K562 (cell line): ENCODE data around the gene HOXB6. TPM values are rescaled to one million over a fixed set of nuclear protein-coding genes. Genes with fewer than 3 reads are reported as not detected.

Source experiments
- ARHGAP35 ChIP-seq: fragments of 450-650 bp; IDR thresholded peaks from 2 replicates; pipeline ENCODE4 v1.6.1; 2018; ENCODE audit not compliant: partially characterized antibody
- CREBBP ChIP-seq: IDR thresholded peaks from one replicate; pipeline ENCODE4 v1.6.1; 2012; ENCODE audit warnings: low read depth, mild to moderate bottlenecking, control low read depth, inconsistent platforms, low read length
- CXXC5 ChIP-seq: fragments of 250-450 bp; sonication (Bioruptor Pico); IDR thresholded peaks from 2 replicates; pipeline ENCODE4 v1.8.0; 2022; ENCODE audit warnings: inconsistent platforms, mild to moderate bottlenecking, moderate library complexity
- FOXJ2 ChIP-seq: fragments of 200-800 bp; sonication (Bioruptor generic); IDR thresholded peaks from 2 replicates; pipeline ENCODE4 v1.6.1; 2016; ENCODE audit warnings: missing genetic modification characterization, missing compliant biosample characterization
- GABPB1 ChIP-seq: sonication (generic); formaldehyde crosslinking; IDR thresholded peaks from 2 replicates; pipeline ENCODE4 v1.8.0; 2022; ENCODE audit warnings: mild to moderate bottlenecking, missing genetic modification reagents
- GATAD2A ChIP-seq: fragments of 450-650 bp; IDR thresholded peaks from 2 replicates; pipeline ENCODE4 v1.6.1; 2017
- HBP1 ChIP-seq: fragments of 450-650 bp; formaldehyde crosslinking; IDR thresholded peaks from 2 replicates; pipeline ENCODE4 v1.4.0; 2022; ENCODE audit warnings: missing genetic modification characterization
- HMG20A ChIP-seq: fragments of 450-650 bp; formaldehyde crosslinking; conservative IDR thresholded peaks from 2 replicates; pipeline ENCODE4 v1.4.0; 2020; ENCODE audit warnings: mild to moderate bottlenecking, mixed read lengths
- PHF20 ChIP-seq: fragments of 450-650 bp; IDR thresholded peaks from 2 replicates; pipeline ENCODE4 v1.6.1; 2018; ENCODE audit not compliant: partially characterized antibody
- RBBP5 ChIP-seq: fragments of 200-600 bp; sonication (generic); IDR thresholded peaks from 2 replicates; pipeline ENCODE4 v1.6.1; 2012; ENCODE audit warnings: borderline replicate concordance, mild to moderate bottlenecking, low read length, control low read depth, inconsistent platforms; ENCODE audit not compliant: insufficient read depth, poor library complexity, severe bottlenecking
- RHOXF2B ChIP-seq: fragments of 250-450 bp; sonication (Bioruptor Pico); conservative IDR thresholded peaks from 2 replicates; pipeline ENCODE4 v1.5.1; 2021
- RUNX1 ChIP-seq: sonication (generic); IDR thresholded peaks from 2 replicates; pipeline ENCODE4 v1.6.1; 2016; ENCODE audit warnings: antibody characterized with exemption, low read depth
- SOX6 ChIP-seq: fragments of 450-650 bp; IDR thresholded peaks from 2 replicates; pipeline ENCODE4 v1.6.1; 2014; ENCODE audit warnings: mild to moderate bottlenecking
- SP2 ChIP-seq: IDR thresholded peaks from 2 replicates; pipeline ENCODE4 v1.6.1; 2011; ENCODE audit warnings: mild to moderate bottlenecking, low read depth, low read length, moderate library complexity; ENCODE audit not compliant: poor library complexity, severe bottlenecking; ENCODE audit errors: extremely low read depth
- SRSF9 ChIP-seq: fragments of 200-400 bp; formaldehyde crosslinking; IDR thresholded peaks from 2 replicates; pipeline ENCODE4 v1.6.1; 2017; ENCODE audit warnings: low read depth, low read length, borderline replicate concordance
- TEAD2 ChIP-seq: fragments of 450-650 bp; IDR thresholded peaks from 2 replicates; pipeline ENCODE4 v1.6.1; 2016; ENCODE audit warnings: missing genetic modification characterization, control low read depth, missing compliant biosample characterization
- ZBTB1 ChIP-seq: sonication (generic); formaldehyde crosslinking; IDR thresholded peaks from 2 replicates; pipeline ENCODE4 v1.8.1; 2023; ENCODE audit warnings: missing genetic modification reagents, low read depth, mild to moderate bottlenecking, borderline replicate concordance
- ZFX ChIP-seq: sonication (generic); formaldehyde crosslinking; IDR thresholded peaks from 2 replicates; pipeline ENCODE4 v1.8.0; 2022; ENCODE audit warnings: mild to moderate bottlenecking, missing genetic modification reagents, moderate library complexity
- ZKSCAN3 ChIP-seq: fragments of 250-450 bp; sonication (Bioruptor Pico); IDR thresholded peaks from 2 replicates; pipeline ENCODE4 v1.4.0; 2020
- ZNF347 ChIP-seq: fragments of 450-650 bp; formaldehyde crosslinking; IDR thresholded peaks from 2 replicates; pipeline ENCODE4 v1.4.0; 2020; ENCODE audit warnings: low read depth, mild to moderate bottlenecking, moderate library complexity
- ZNF644 ChIP-seq: fragments of 200-800 bp; sonication (Bioruptor generic); IDR thresholded peaks from 2 replicates; pipeline ENCODE4 v1.6.1; 2016; ENCODE audit warnings: low read depth, missing genetic modification characterization, missing compliant biosample characterization
- polyA plus RNA-seq, 8 experiments: library from polyadenylated mRNA; depleted of rRNA in 4 of 8; stranded (reverse) in 5 of 8; unstranded in 3 of 8; fragments of >200 nt; fragmentation: Nextera tagmentation in 2 of 8; fragmentation: Illumina TruSeq in 1 of 8; extraction: Ambion mirVana in 2 of 8; extraction: Trizol in 1 of 8; gene quantifications; 2 replicates each; pipeline versions ENCODE4 v1.2.1 to v1.2.3, GENCODE V29; 2011 to 2014; ENCODE audit warnings: inconsistent platforms in 1 of 8, missing spikeins in 1 of 8
- total RNA-seq, 7 experiments: library from RNA; depleted of rRNA in 6 of 7; stranded (reverse); fragments of >200 nt in 6 of 7; fragmentation: Illumina TruSeq in 2 of 7; extraction: Trizol in 2 of 7; gene quantifications; 2 replicates each; pipeline versions ENCODE4 v1.2.1 to v1.2.3, GENCODE V29; 2011 to 2021; ENCODE audit warnings: low replicate concordance in 1 of 7
- TF ChIP-seq, protein P1 (sequence below): fragments of 200-800 bp; sonication (Bioruptor generic); IDR thresholded peaks from 2 replicates; pipeline ENCODE4 v1.6.1; 2017; ENCODE audit warnings: missing genetic modification characterization, missing compliant biosample characterization
- TF ChIP-seq, protein P2 (sequence below): fragments of 250-450 bp; sonication (Bioruptor Pico); IDR thresholded peaks from 2 replicates; pipeline ENCODE4 v1.4.0; 2020

The HOXB6 gene
- total and polyA plus RNA-seq, 9 of the 15 experiments (the other 6 are each of a cell fraction or from before 2014, with no cell fraction given) = 1.2 to 14.8 (median 4.9) TPM

- TF ChIP-seq, protein P1, sequence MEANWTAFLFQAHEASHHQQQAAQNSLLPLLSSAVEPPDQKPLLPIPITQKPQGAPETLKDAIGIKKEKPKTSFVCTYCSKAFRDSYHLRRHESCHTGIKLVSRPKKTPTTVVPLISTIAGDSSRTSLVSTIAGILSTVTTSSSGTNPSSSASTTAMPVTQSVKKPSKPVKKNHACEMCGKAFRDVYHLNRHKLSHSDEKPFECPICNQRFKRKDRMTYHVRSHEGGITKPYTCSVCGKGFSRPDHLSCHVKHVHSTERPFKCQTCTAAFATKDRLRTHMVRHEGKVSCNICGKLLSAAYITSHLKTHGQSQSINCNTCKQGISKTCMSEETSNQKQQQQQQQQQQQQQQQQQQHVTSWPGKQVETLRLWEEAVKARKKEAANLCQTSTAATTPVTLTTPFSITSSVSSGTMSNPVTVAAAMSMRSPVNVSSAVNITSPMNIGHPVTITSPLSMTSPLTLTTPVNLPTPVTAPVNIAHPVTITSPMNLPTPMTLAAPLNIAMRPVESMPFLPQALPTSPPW (CRISPR knock-in tag) = 0 out of 2 replicates have a peak, but pooled peaks have one; percentile 16
- TF ChIP-seq ZFX (CRISPR knock-in tag) (peak; percentile 47; the same call in 1 of the 2 replicates), PHF20 (no peak), ZNF644 (0 out of 2 replicates have a peak, but pooled peaks have one; percentile 35), ZBTB1 (no peak), RBBP5 (peak; percentile 57), GATAD2A (no peak), HMG20A (CRISPR knock-in tag) (no peak), ARHGAP35 (no peak), RHOXF2B (CRISPR knock-in tag) (no peak), ZKSCAN3 (CRISPR knock-in tag) (no peak), ZNF347 (CRISPR knock-in tag) (no peak), SP2 (no peak), RUNX1 (no peak), FOXJ2 (tag) (no peak), TEAD2 (tag) (no peak), SOX6 (no peak), CREBBP (no peak), CXXC5 (CRISPR knock-in tag) (no peak), HBP1 (no peak), GABPB1 (CRISPR knock-in tag) (0 out of 2 replicates have a peak, but pooled peaks have one; percentile 16), SRSF9 (no peak)
- TF ChIP-seq, protein P2, sequence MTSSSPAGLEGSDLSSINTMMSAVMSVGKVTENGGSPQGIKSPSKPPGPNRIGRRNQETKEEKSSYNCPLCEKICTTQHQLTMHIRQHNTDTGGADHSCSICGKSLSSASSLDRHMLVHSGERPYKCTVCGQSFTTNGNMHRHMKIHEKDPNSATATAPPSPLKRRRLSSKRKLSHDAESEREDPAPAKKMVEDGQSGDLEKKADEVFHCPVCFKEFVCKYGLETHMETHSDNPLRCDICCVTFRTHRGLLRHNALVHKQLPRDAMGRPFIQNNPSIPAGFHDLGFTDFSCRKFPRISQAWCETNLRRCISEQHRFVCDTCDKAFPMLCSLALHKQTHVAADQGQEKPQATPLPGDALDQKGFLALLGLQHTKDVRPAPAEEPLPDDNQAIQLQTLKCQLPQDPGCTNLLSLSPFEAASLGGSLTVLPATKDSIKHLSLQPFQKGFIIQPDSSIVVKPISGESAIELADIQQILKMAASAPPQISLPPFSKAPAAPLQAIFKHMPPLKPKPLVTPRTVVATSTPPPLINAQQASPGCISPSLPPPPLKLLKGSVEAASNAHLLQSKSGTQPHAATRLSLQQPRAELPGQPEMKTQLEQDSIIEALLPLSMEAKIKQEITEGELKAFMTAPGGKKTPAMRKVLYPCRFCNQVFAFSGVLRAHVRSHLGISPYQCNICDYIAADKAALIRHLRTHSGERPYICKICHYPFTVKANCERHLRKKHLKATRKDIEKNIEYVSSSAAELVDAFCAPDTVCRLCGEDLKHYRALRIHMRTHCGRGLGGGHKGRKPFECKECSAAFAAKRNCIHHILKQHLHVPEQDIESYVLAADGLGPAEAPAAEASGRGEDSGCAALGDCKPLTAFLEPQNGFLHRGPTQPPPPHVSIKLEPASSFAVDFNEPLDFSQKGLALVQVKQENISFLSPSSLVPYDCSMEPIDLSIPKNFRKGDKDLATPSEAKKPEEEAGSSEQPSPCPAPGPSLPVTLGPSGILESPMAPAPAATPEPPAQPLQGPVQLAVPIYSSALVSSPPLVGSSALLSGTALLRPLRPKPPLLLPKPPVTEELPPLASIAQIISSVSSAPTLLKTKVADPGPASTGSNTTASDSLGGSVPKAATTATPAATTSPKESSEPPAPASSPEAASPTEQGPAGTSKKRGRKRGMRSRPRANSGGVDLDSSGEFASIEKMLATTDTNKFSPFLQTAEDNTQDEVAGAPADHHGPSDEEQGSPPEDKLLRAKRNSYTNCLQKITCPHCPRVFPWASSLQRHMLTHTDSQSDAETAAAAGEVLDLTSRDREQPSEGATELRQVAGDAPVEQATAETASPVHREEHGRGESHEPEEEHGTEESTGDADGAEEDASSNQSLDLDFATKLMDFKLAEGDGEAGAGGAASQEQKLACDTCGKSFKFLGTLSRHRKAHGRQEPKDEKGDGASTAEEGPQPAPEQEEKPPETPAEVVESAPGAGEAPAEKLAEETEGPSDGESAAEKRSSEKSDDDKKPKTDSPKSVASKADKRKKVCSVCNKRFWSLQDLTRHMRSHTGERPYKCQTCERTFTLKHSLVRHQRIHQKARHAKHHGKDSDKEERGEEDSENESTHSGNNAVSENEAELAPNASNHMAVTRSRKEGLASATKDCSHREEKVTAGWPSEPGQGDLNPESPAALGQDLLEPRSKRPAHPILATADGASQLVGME (CRISPR knock-in tag) = no peak
These were observed 24.6 kb upstream of the HOXB6 start (continued) for GRCh38 chr17:48629411-48629759.
